Measurements from ENCODE around the gene DDB1. TPM values are rescaled to one million over a fixed set of nuclear protein-coding genes. Genes with fewer than 3 reads are reported as not detected.

The DDB1 gene
- total and polyA plus RNA-seq, 2 of the 13 experiments (the other 11 are each of a cell fraction or from before 2014, with no cell fraction given): 217 to 266 TPM

- TF ChIP-seq ZFAT (CRISPR knock-in tag; conservative IDR thresholded peaks at IDR 0.05) (no peak), ZNF281 (CRISPR knock-in tag; IDR thresholded peaks at IDR 0.05; ENCODE audit: borderline replicate concordance) (0 out of 2 replicates have a peak, but pooled peaks have one; percentile 13), PRDM10 (CRISPR knock-in tag; IDR thresholded peaks at IDR 0.05; ENCODE audit: low read depth) (no peak), SOX6 (IDR thresholded peaks at IDR 0.05) (no peak), SOX6 (CRISPR knock-in tag; IDR thresholded peaks at IDR 0.05) (peak; percentile 54), ZNF432 (CRISPR knock-in tag; IDR thresholded peaks at IDR 0.05; ENCODE audit: borderline replicate concordance) (no peak), MXI1 (IDR thresholded peaks at IDR 0.05; ENCODE audit: borderline replicate concordance, low read depth, low read length) (no peak; the same call in 2 of the 3 replicates), ZNF558 (CRISPR knock-in tag; IDR thresholded peaks at IDR 0.05; ENCODE audit: borderline replicate concordance) (no peak; the same call in 1 of the 2 replicates), SAFB2 (CRISPR knock-in tag; IDR thresholded peaks at IDR 0.05; ENCODE audit: borderline replicate concordance, low read depth) (no peak), DDIT3 (CRISPR knock-in tag; IDR thresholded peaks at IDR 0.05) (no peak), POGK (CRISPR knock-in tag; conservative IDR thresholded peaks at IDR 0.05) (peak; percentile 54), MYPOP (CRISPR knock-in tag; IDR thresholded peaks at IDR 0.05) (no peak), ZSCAN12 (CRISPR knock-in tag; IDR thresholded peaks at IDR 0.05) (no peak), BATF2 (CRISPR knock-in tag; IDR thresholded peaks at IDR 0.05) (peak; percentile 63), ZNF713 (CRISPR knock-in tag; IDR thresholded peaks at IDR 0.05) (no peak), ONECUT2 (CRISPR knock-in tag; IDR thresholded peaks at IDR 0.05) (no peak), ZNF207 (IDR thresholded peaks at IDR 0.05; ENCODE audit: borderline replicate concordance) (no peak), U2AF2 (IDR thresholded peaks at IDR 0.05; ENCODE audit: low read depth, low read length) (no peak)
Measured at GRCh38 chr11:61294717-61295595, 37.9 kb downstream of the DDB1 start, which contains the start of gene VWCE (continued).
